ENCODE data around the gene ANKRD62.

DNA sequence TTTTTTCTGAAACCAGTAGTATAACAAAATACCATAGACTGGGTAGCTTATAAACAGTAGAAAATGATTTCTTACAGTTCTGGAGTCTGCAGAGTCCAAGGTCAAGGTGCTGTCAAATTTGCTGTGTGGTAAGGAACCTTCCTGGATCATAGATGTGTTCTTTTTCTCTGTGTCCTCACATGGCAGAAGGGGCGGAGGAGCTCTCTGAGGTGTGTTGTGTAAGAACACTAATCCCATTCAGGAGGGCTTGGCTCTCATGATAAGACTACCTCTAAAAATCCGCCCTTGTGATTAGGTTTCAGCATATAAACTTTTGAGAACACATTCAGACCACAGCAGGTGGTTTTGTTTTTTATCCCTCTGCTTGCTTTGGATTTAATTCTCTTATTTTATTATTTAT lies 25.7 kb downstream of the ANKRD62 start:
- TF ChIP-seq, protein P1, sequence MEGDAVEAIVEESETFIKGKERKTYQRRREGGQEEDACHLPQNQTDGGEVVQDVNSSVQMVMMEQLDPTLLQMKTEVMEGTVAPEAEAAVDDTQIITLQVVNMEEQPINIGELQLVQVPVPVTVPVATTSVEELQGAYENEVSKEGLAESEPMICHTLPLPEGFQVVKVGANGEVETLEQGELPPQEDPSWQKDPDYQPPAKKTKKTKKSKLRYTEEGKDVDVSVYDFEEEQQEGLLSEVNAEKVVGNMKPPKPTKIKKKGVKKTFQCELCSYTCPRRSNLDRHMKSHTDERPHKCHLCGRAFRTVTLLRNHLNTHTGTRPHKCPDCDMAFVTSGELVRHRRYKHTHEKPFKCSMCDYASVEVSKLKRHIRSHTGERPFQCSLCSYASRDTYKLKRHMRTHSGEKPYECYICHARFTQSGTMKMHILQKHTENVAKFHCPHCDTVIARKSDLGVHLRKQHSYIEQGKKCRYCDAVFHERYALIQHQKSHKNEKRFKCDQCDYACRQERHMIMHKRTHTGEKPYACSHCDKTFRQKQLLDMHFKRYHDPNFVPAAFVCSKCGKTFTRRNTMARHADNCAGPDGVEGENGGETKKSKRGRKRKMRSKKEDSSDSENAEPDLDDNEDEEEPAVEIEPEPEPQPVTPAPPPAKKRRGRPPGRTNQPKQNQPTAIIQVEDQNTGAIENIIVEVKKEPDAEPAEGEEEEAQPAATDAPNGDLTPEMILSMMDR (conservative IDR thresholded peaks at IDR 0.05; ENCODE audit: low read depth, low read length): no peak
- TF ChIP-seq EZH2 (IDR thresholded peaks at IDR 0.05; ENCODE audit: borderline replicate concordance, low read depth, low read length, poor library complexity, severe bottlenecking): no peak
